ENCODE measurements around the gene AP3M1.
"Not testable (repeated sequence)": the region's sequence is repeated elsewhere in the genome, so short reads cannot be mapped to it uniquely, and the experiment has no call there.

Gene AP3M1

GRCh38 chr10:74160013-74160412, 9.4 kb upstream of the AP3M1 start:
- DNase-seq: no peak

GRCh38 chr10:74156919-74157289, 6.3 kb upstream of the AP3M1 start:
- DNase-seq: peak; percentile 56

- no peak for DNase-seq
Observed at GRCh38 chr10:74153676-74154075, 3.0 kb upstream of the AP3M1 start.

- no peak for DNase-seq
Observed at GRCh38 chr10:74153123-74153522, 2.5 kb upstream of the AP3M1 start.

- DNase-seq: no peak
Observed at GRCh38 chr10:74151879-74152722, 1.5 kb upstream of the AP3M1 start.

- peak; percentile 92 for DNase-seq
Observed at GRCh38 chr10:74150990-74151878, 606 bp upstream of the AP3M1 start, which contains the start of gene ADK. ADK (plus strand) TSS chr10:74151221; CDS start chr10:74151279, 58 bp downstream.

- DNase-seq: not testable (repeated sequence)
Observed at GRCh38 chr10:74146980-74147379, 3.6 kb downstream of the AP3M1 start.

- DNase-seq: no peak
Observed at GRCh38 chr10:74145133-74145532, 5.5 kb downstream of the AP3M1 start.

- DNase-seq: no peak
Observed at GRCh38 chr10:74140553-74140952, 10.1 kb downstream of the AP3M1 start.

GRCh38 chr10:74139981-74140380, 10.6 kb downstream of the AP3M1 start:
- DNase-seq: no peak

- not testable (repeated sequence) for DNase-seq
Observed at GRCh38 chr10:74138596-74138995, 12.0 kb downstream of the AP3M1 start.

GRCh38 chr10:74137992-74138391, 12.6 kb downstream of the AP3M1 start:
- DNase-seq: no peak

GRCh38 chr10:74135452-74135851, 15.2 kb downstream of the AP3M1 start:
- no peak for DNase-seq

GRCh38 chr10:74133923-74134820, 16.5 kb downstream of the AP3M1 start:
- DNase-seq: no peak

GRCh38 chr10:74123081-74123480, 27.5 kb downstream of the AP3M1 start:
- no peak for DNase-seq

GRCh38 chr10:74122060-74122459, 28.6 kb downstream of the AP3M1 start:
- DNase-seq: no peak

- no peak for DNase-seq
Observed at GRCh38 chr10:74121368-74121767, 29.3 kb downstream of the AP3M1 start.

GRCh38 chr10:74120911-74121310, 29.7 kb downstream of the AP3M1 start:
- no peak for DNase-seq

GRCh38 chr10:74118804-74119203, 31.8 kb downstream of the AP3M1 start:
- no peak for DNase-seq

GRCh38 chr10:74117738-74118137, 32.9 kb downstream of the AP3M1 start:
- DNase-seq: no peak

GRCh38 chr10:74114041-74114448, 36.6 kb downstream of the AP3M1 start:
- DNase-seq: no peak

- DNase-seq: no peak
Observed at GRCh38 chr10:74113546-74113945, 37.1 kb downstream of the AP3M1 start.

GRCh38 chr10:74111799-74112198, 38.8 kb downstream of the AP3M1 start:
- DNase-seq: no peak

Data from DMS 273 treated with DMSO at 0.1 percent for 48 hours (cell line).